B cell (primary cell): ENCODE results near the gene TSPAN14.

Experiments used
- CTCF ChIP-seq: fragments of 200-600 bp; IDR thresholded peaks from one replicate; pipeline ENCODE4 v1.8.0; 2022; ENCODE audit warnings: antibody characterized with exemption, mild to moderate bottlenecking
- EZH2 ChIP-seq: IDR thresholded peaks from 2 replicates; pipeline ENCODE4 v1.6.1; 2012; ENCODE audit warnings: borderline replicate concordance, low read depth, mild to moderate bottlenecking, moderate library complexity, low read length; ENCODE audit not compliant: insufficient read depth, poor library complexity, severe bottlenecking

GRCh38 chr10:80444646-80445319 lies 9.3 kb upstream of the TSPAN14 start:
- TF ChIP-seq CTCF (peak; percentile 58), EZH2 (no peak)
